ENCODE results near the gene CTAGE15.
"Not testable (repeated sequence)": the region's sequence is repeated elsewhere in the genome, so short reads cannot be mapped to it uniquely, and the experiment has no call there.

Gene CTAGE15

GRCh38 chr7:143617204-143617603, 45.6 kb downstream of the CTAGE15 start:
- DNase-seq (ENCODE audit: low spot score); H3K27ac ChIP-seq; CTCF ChIA-PET; POLR2A ChIA-PET (ENCODE audit: low non-redundant PET): not testable (repeated sequence)

GRCh38 chr7:143620058-143620457, 48.5 kb downstream of the CTAGE15 start:
- CTCF ChIA-PET; DNase-seq (ENCODE audit: low spot score); POLR2A ChIA-PET (ENCODE audit: low non-redundant PET); H3K27ac ChIP-seq: not testable (repeated sequence)

- DNase-seq (ENCODE audit: low spot score); CTCF ChIA-PET; POLR2A ChIA-PET (ENCODE audit: low non-redundant PET); H3K27ac ChIP-seq: not testable (repeated sequence)
Measured at GRCh38 chr7:143620646-143621045, 49.0 kb downstream of the CTAGE15 start, which contains the start of gene TCAF2. TSS of gene TCAF2 (plus strand) at chr7:143620974.

- H3K27ac ChIP-seq; DNase-seq (ENCODE audit: low spot score); CTCF ChIA-PET; POLR2A ChIA-PET (ENCODE audit: low non-redundant PET): not testable (repeated sequence)
Measured at GRCh38 chr7:143621175-143621574, 49.6 kb downstream of the CTAGE15 start.

- POLR2A ChIA-PET (ENCODE audit: low non-redundant PET); CTCF ChIA-PET; H3K27ac ChIP-seq; DNase-seq (ENCODE audit: low spot score): not testable (repeated sequence)
Measured at GRCh38 chr7:143622130-143622529, 50.5 kb downstream of the CTAGE15 start.

All from RWPE1 (cell line).